Heart right ventricle (tissue), 16 donors: ENCODE results near the gene ZNF17. TPM values are rescaled to one million over a fixed set of nuclear protein-coding genes. Genes with fewer than 3 reads are reported as not detected.

Experiments used
- ATAC-seq, 8 donors: fragments of 200-7000 bp; cut with Tn5 transposase; one replicate each; pipeline ENCODE4 v1.9.1; 2020; ENCODE audit warnings: mild to moderate bottlenecking in 8 of 8, moderate library complexity in 8 of 8, moderate number of reproducible peaks in 1 of 8
- DNase-seq, 2 donors: peaks; one replicate each; pipeline ENCODE4 v3.0.0-alpha.2; 2020
- H3K27ac ChIP-seq, 10 donors: fragments of 200-600 bp; sonication (generic) in 2 of 10; one replicate each; pipeline versions ENCODE4 v1.5.0 to v1.8.0; 2020 to 2022; ENCODE audit warnings: mild to moderate bottlenecking in 3 of 10
- H3K27me3 ChIP-seq, 7 donors: fragments of 200-600 bp; one replicate each; pipeline ENCODE4 v1.8.0; 2021 to 2022; ENCODE audit warnings: mild to moderate bottlenecking in 2 of 7
- H3K36me3 ChIP-seq, 9 donors: fragments of 200-600 bp; sonication (generic) in 1 of 9; one replicate each; pipeline versions ENCODE4 v1.5.0 to v1.8.0; 2020 to 2022; ENCODE audit warnings: mild to moderate bottlenecking in 2 of 9
- H3K4me1 ChIP-seq, 9 donors: fragments of 200-600 bp; sonication (generic) in 1 of 9; one replicate each; pipeline versions ENCODE4 v1.5.0 to v1.8.0; 2020 to 2022; ENCODE audit warnings: mild to moderate bottlenecking in 4 of 9
- H3K4me3 ChIP-seq, 10 donors: fragments of 200-600 bp; sonication (generic) in 2 of 10; one replicate each; pipeline versions ENCODE4 v1.5.0 to v1.8.0; 2020 to 2022; ENCODE audit warnings: mild to moderate bottlenecking in 7 of 10, moderate library complexity in 2 of 10
- H3K9me3 ChIP-seq, 11 donors: fragments of 200-600 bp in 10 of 11; sonication (generic) in 2 of 11; one replicate each; pipeline versions ENCODE4 v1.5.0 to v1.8.0; 2013 to 2022; ENCODE audit warnings: mild to moderate bottlenecking in 2 of 11, control low read depth in 1 of 11, moderate library complexity in 1 of 11
- CTCF ChIP-seq, 9 donors: fragments of 200-600 bp; sonication (generic) in 2 of 9; IDR thresholded peaks; one replicate each; pipeline versions ENCODE4 v1.5.0 to v1.8.0; 2021 to 2022; ENCODE audit warnings: antibody characterized with exemption in 9 of 9, mild to moderate bottlenecking in 5 of 9, moderate library complexity in 1 of 9
- WGBS, 2 donors: extraction: QIAGEN DNeasy Blood & Tissue Kit; methylation state at CpG; one replicate each; pipeline ENCODE4 v1.1.7; 2013; ENCODE audit warnings: inconsistent platforms in 1 of 2; 5-methylcytosine and 5-hydroxymethylcytosine counted together
- intact Hi-C, 10 donors: fragments of 100-400 bp; cut with DNase I; formaldehyde crosslinking; loops; one replicate each; pipeline versions ENCODE4 v1.11.1 to v1.14.2; 2022
- polyA plus RNA-seq, 2 donors: library from polyadenylated mRNA; stranded (reverse); fragments of 200-250 nt; gene quantifications; one replicate each; pipeline ENCODE4 v1.2.3, GENCODE V29; 2013
- total RNA-seq, 10 donors: library from RNA; stranded (reverse); fragmentation: NEBNext Ultra II Directional in 3 of 10; extraction: Animal tissue kit (Norgen Biotek cat#: 25700) in 3 of 10; gene quantifications; one replicate each; pipeline versions ENCODE4 v1.2.1 to v1.2.4, GENCODE V29; 2021 to 2023
- donor health status: Arrhythmogenic right ventricular cardiomyopathy.
- donor health status: ischemic (EF 13 %, LVEDD 7.1; RV severe dilation, severe dysfunction).
- donor health status: healthy with polysubstance abuse.
- donor health status: DM: no; HTN: yes; CAD: no.
- donor health status: DM: no; HTN: no; CAD: no.
- donor health status: ischemic (EF 25% LVEDD 6.9; RV normal size, moderate dysfunction).
- donor health status: ischemic (EF 25% LVEDD 5.7; RV mildly dilated, moderate dysfunction).
- donor health status: healthy.
- donor health status: DM: yes; HTN: yes; CAD: no.
- donor health status: Ischemic cardiomyopathy.
- donor health status: ischemic (EF 35%, LVEDD 5.7; RV mildly dilated, moderate dysfunction).
- donor health status: nonischemic (EF 11% LVEDD 7.7; RV severe dilation, severe dysfunction).
- donor health status: DM: yes; HTN: yes; CAD: no.
- donor health status: PGD.
- donor health status: ischemic (EF 29% LVEDD 5.4; RV normal size, mild dysfunction).
- donor health status: nonischemic (EF 23%, LVEDD 6.1; RV moderate dilation, normal function).

Gene ZNF17
- total and polyA plus RNA-seq, 12 donors, result 3.4 to 11.6 (median 9.5) TPM

GRCh38 chr19:57438925-57439324 is 28.0 kb downstream of the ZNF17 start:
- WGBS, 2 donors, result 88 to 94% methylated on average over 9 of the region's 9 CpGs
- ATAC-seq, result no peak
- peaks cover 8 to 26% (median 16%) of the 10 kb centered on the region in 9 donors for H3K4me1 ChIP-seq
- H3K27me3 ChIP-seq, result no peaks in the 10 kb centered on the region
- H3K36me3 ChIP-seq, result peaks cover 0 to 32% (median 1%) of the 10 kb centered on the region in 9 donors
- peaks cover 0 to 53% (median 0%) of the 10 kb centered on the region in 11 donors for H3K9me3 ChIP-seq
- intact Hi-C loops, result loop anchor here in 1 of 10 donors (5.0 kb wide), 1 partner anchor 63 kb away; no protein-coding TSS in a partner anchor
- H3K4me3 ChIP-seq, result no peak overlapping the region
- TF ChIP-seq CTCF (IDR thresholded peaks at IDR 0.05), result no peak
- no peak overlapping the region for H3K27ac ChIP-seq
- DNase-seq, result no peak

GRCh38 chr19:57441979-57442752 is 31.2 kb downstream of the ZNF17 start:
- H3K36me3 ChIP-seq, result peaks cover 0 to 53% (median 6%) of the 10 kb centered on the region in 9 donors
- intact Hi-C loops, result no loop called here
- no peak for DNase-seq
- no peak overlapping the region for H3K4me3 ChIP-seq
- H3K27me3 ChIP-seq, result no peaks in the 10 kb centered on the region
- H3K27ac ChIP-seq, result no peak overlapping the region
- no peak for TF ChIP-seq CTCF (IDR thresholded peaks at IDR 0.05)
- peak in 3 of 8 donors; percentile 47 to 82 (median 53) for ATAC-seq
- 66 to 69% methylated on average over 7 of the region's 7 CpGs for WGBS, 2 donors
- H3K4me1 ChIP-seq, result peaks cover 0 to 5% (median 0%) of the 10 kb centered on the region in 9 donors
- H3K9me3 ChIP-seq, result peaks cover 0 to 85% (median 8%) of the 10 kb centered on the region in 11 donors

- Histone ChIP-seq H3K4me1 (peaks cover 0 to 5% (median 0%) of the 10 kb centered on the region in 9 donors), H3K27me3 (no peaks in the 10 kb centered on the region), H3K36me3 (peaks cover 0 to 51% (median 6%) of the 10 kb centered on the region in 9 donors), H3K4me3 (no peak overlapping the region), H3K27ac (no peak overlapping the region), H3K9me3 (peaks cover 0 to 95% (median 8%) of the 10 kb centered on the region in 11 donors)
- 67 to 77% methylated on average over 5 of the region's 5 CpGs for WGBS, 2 donors
- intact Hi-C loops, result no loop called here
- no peak for ATAC-seq
- DNase-seq, result no peak
- no peak for TF ChIP-seq CTCF (IDR thresholded peaks at IDR 0.05)
Measured at GRCh38 chr19:57443121-57443696, 32.2 kb downstream of the ZNF17 start.

GRCh38 chr19:57452307-57452706 is 41.3 kb downstream of the ZNF17 start:
- DNase-seq (no peak), ATAC-seq (no peak)
- Histone ChIP-seq H3K9me3 (peaks cover 0 to 97% (median 13%) of the 10 kb centered on the region in 11 donors), H3K36me3 (peaks cover 0 to 47% (median 4%) of the 10 kb centered on the region in 9 donors), H3K27ac (no peak overlapping the region), H3K27me3 (no peaks in the 10 kb centered on the region), H3K4me1 (no peaks in the 10 kb centered on the region), H3K4me3 (no peak overlapping the region)
- WGBS, 2 donors, result 90 to 96% methylated on average over 3 of the region's 3 CpGs
- intact Hi-C loops, result no loop called here
- no peak for TF ChIP-seq CTCF (IDR thresholded peaks at IDR 0.05)
